ELF-1 (cell line): ENCODE measurements around the gene FIBP.

Source experiments
- DNase-seq: peaks from one replicate; pipeline ENCODE4 v3.0.0-alpha.2; 2016; ENCODE audit warnings: low read depth, low spot score

The FIBP gene

DNA sequence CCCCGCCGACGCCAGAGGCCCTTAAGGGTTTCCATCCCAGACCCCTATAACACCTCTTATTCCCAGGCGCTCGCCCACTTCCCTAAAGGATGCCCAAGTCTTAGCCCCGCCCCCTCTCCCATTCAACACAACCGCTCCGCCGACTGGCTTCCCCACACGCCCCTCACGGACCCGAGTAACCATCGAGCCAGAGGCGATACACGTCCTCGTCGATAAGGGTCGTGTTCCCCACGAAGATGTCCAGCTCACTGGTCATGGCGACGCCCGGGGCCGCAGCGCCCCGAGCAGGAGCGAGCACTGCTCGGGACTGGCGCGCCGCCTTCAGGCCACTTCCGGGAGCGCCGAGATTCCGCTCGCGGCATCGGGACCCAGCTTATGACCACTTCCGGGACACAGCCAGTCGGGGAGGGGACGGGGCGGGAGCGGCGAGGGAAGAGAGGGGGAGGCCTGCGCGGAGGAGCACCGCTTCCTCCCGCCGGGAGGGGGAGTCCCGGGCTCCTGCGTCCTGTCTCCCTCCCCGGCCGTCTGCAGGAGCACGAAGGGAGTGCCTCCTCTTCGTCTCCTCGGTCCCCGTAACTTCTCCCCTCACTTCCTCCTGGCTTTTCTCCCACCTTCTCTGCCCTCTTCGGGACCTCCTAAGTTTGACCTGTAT lies at the start of gene FIBP:
Gene FIBP, minus strand, starts transcription at position 309 of the 652 bp plus-strand sequence. Its CDS starts 53 bp downstream, at position 256.
- peak; percentile 97 for DNase-seq

- DNase-seq: no peak
These were observed 49.5 kb upstream of the FIBP start for GRCh38 chr11:65937766-65938165.

DNA sequence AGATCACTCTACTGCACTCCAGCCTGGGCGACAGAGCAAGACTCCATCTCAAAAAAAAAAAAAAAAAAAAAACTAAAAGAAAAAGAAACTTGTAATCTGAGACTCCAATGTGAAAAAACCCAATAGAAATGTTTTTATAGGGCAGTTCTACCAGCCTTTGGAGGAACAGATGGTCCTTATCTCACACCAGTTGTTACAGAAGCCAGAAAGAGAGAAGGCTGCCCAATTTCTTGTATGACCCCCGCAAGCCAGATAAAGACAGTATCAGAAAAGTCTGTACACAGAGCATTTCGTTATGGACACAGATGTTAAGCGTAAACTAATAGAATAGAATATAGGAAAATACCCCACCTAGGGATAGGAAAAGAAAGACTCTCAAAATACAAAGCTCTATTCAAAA lies 45.7 kb upstream of the FIBP start:
- no peak for DNase-seq

DNA sequence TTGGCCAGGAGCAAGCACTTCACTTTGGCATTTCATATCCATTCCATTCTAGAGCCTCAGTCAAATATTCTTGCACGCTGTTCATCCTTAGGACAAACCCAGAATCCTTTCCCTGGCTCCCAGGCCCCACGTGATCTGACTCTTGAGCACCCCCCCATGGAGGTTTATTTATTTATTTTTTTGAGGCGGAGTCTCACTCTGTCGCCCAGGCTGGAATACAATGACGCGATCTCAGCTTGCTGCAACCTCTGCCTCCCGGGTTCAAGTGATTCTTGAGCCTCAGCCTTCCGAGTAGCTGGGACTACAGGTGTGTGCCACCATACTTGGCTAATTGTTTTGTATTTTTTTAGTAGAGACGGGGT lies 44.3 kb upstream of the FIBP start:
- DNase-seq: peak; percentile 68

GRCh38 chr11:65931773-65932557 lies 43.7 kb upstream of the FIBP start:
- DNase-seq: peak; percentile 42

GRCh38 chr11:65928667-65929066 lies 40.4 kb upstream of the FIBP start:
- DNase-seq: no peak

DNA sequence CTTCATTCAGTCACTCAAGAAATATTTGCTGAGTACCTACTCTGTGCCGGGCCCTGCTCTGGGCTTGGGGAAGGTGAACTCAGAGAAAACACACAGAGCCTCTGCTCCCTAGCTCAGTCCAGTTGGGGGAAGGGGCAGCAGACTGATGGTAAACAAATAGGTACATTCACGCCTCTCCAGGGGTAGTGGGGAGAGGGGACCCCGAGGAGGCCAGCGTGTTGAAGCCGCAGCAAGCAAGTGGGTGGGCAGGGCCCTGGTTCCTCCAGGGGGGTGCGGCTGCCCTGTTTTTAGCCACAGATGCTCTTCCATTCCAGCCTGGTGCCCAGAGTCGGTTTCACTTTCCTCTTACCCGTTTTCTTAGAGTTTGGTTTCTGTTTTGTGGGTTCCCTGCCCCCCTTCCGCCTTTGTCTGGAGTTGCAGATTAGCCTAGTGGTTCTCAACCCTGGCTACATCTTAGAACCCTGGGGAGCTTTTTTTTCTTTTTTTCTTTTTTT lies 39.7 kb upstream of the FIBP start:
- DNase-seq: no peak

- no peak for DNase-seq
These were observed 37.1 kb upstream of the FIBP start for GRCh38 chr11:65925397-65925796.

DNA sequence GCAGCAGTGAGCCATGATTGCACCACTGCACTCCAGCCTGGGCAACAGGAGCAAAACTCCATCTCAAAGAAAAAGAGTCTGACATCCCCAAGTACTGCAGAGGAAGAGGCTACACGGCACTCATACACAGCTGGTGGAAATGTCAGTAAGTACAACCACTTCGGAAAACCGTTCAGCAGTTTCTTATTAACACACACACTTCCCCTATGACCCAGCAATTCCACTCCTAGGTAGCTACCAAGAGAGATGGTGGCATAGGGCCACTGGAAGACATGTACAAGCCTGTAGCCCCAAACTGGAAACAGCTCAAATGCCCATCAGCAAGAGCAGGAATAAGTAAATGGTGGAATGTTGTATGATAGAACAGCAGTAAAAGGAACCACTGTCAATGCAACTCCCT lies 34.3 kb upstream of the FIBP start:
- no peak for DNase-seq

DNA sequence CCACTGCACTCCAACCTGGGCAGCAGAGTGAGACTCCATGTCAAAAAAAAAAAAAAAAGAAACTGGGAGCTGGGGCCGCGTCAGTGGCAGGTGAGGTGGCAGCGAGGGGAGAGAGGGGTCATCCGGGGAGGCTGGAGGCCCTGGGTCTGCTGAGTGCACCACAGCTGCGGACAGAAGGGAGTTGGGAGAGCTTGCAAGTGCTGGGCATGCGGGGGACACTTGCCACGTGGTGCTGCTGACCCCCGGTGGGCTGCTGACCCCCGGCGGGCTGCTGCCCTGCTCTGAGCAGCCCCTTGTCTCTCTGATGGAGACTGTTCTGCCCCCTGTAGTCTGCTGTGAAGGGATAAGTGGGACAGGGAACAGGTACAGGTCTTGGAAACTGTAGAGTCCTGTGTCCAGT lies 33.6 kb upstream of the FIBP start:
- no peak for DNase-seq

DNA sequence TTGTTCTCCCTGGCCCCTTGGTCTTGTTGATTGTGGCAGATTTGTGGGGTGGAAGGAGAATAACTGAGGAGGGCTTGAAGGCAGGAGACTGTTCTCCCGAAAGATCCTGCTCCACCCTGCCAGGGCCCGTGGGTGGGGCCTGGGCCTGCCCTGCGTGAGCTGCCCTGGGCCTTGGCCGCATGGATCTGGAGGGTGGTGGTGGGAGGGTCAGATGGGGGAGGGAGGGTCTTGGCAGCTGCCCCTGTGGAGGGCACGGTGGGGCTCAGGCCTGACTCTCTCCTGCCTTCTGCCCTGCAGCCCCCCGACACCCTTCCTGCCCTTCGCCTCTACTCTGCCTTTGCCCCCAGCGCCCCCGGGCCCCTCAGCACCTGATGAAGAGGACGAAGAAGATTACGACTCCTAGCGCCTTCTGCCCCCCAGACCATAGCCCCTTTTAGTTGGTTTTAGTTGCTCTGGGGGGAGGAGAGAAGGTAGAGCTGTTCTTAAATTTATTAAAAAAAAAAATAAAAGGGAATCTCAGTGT lies 32.8 kb upstream of the FIBP start:
- DNase-seq: no peak

DNA sequence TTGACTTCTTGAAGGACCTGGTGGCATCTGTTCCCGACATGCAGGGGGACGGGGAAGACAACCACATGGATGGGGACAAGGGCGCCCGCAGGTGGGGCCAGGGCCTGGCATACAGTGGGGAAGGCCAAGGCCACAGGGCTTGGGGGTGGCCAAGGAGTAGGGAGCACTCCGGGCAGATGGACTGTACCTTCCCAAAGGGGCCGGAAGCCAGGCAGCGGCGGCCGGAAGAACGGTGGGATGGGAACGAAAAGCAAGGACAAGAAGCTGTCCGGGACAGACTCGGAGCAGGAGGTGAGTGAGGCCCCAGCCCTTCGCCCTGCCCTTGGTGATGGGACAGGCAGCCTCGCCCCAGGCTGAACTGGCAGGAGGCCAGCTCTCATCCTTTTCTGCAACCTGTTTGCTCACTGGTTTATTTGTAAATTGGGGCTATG lies 32.1 kb upstream of the FIBP start:
- no peak for DNase-seq

DNA sequence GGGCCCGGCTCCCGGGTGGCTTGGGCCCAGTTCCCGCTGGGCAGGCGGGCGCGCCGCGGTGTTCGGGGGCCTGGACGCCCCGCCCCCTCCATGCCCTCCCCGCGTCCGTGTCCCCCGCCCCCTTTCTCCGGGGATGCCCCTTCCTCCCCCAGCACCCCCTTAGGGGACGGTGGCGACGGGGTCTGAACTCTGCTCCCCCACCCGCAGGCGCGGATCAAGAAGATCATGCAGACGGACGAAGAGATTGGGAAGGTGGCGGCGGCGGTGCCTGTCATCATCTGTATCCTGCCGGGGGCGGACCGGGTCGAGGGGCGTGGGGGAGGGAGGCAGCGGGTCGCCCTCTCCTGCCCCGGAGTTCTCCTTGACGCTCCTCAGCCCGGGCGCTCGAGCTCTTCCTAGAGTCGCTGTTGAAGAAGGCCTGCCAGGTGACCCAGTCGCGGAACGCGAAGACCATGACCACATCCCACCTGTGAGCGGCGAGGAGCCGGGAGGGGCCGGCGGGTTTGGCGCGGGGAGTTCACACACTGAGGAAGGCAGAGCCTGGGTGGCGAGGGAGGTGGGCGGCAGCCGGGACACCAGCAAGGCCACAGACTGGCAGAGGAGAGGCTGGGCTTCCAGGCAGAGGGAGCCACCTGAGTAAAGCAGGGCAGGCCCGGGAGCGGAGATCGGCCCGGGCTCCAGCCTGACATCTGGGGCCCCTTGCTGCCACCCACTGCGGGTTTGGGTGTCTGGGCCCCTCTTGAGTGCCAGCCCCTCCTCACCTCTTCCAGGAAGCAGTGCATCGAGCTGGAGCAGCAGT lies 31.5 kb upstream of the FIBP start:
- peak; percentile 34 for DNase-seq

GRCh38 chr11:65919141-65919572 lies 30.9 kb upstream of the FIBP start, which contains the start of gene DRAP1:
Gene DRAP1, plus strand, starts transcription at chr11:65919426. Its CDS starts 76 bp downstream, at chr11:65919502.
- DNase-seq: peak; percentile 96

- DNase-seq: peak; percentile 47
These were observed 30.2 kb upstream of the FIBP start, which contains the start of gene C11orf68 for GRCh38 chr11:65918211-65919140. Gene C11orf68, minus strand, starts transcription at chr11:65919062. Its CDS starts 31 bp downstream, at chr11:65919031.

DNA sequence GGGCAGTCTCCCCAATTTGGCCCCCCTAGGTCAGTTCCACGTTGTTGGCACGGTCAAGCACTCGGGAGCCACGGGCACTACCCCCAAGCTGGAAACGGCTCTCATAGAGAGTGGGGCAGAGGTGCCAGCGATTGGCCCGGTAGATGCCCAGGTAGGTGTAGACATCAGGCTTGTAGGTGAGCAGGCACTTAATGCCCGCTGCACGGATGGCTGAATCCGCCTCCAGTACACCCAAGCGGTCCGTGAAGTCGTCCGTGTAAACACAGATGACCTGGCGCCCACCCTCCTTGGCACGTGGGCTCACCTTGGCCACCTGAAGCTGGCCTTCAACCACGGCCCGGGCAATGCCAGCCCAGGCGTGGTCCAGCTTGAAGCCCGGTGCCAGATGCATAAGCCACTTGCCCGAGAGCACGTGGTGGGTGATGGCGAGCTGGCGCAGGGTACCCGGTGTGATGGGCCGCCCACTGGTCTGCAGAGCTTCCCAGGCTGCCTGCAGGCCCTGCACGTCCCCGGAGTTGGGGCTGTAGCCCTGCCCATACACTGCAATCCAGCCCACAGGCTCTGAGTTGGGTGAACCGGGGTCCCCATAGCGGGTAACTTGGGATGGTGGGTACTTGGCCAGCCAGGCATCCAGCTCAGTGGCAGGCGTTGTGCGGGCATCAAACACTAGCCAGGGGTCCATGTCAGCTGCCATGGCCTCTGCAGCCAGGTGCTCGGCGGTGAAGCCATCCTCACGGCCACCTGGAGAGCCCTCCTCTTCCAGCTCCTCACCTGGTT lies 29.4 kb upstream of the FIBP start:
- no peak for DNase-seq

DNA sequence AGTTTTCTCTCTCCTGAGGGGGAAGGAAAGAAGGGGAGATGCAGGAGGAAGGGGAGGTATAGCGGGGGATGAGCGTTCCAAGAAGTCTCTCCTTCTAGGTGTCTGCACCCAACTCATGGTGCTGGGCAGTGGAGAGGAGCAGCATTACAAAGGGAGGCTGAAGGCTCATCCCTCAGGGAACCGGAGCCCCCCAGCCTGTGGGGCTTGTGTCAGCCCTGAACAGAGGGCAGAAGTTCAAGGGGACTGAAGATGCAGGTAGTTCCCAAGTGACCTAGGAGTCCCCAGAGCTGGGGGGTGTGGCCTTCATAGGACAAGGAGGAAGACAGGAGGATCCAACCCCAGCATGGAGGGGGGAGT lies 28.8 kb upstream of the FIBP start:
- no peak for DNase-seq

DNA sequence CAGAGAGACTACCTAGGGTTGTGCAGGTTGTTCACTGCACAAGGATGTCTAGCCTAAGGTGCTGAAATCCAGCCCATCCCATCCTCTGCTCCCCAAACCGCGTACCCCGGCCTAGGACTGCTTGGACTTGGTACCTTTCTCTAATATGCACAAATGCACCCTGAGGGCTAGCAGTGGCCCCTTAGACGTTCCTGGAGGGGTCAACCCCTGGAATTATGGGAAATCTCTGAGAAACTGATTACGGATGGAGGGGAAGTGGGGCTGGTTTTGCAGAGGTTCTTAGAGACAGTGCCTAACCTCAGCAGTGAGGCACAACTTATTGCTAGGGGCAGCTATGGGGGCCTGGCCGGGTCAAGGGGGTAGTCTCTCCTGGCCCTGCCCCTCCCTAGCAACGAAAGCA lies 28.1 kb upstream of the FIBP start:
- no peak for DNase-seq

- DNase-seq: peak; percentile 89
These were observed 27.6 kb upstream of the FIBP start for GRCh38 chr11:65915821-65916251.
